BE2C (cell line): ENCODE measurements around the gene ZMYM2.

Experiments used
- DNase-seq: peaks from one replicate; pipeline ENCODE4 v3.0.0-alpha.2; 2020
- H3K27me3 ChIP-seq: fragments of 250-450 bp; sonication (Bioruptor Pico); 2 replicates; pipeline ENCODE4 v1.5.1; 2020; ENCODE audit warnings: mild to moderate bottlenecking
- H3K36me3 ChIP-seq: fragments of 250-450 bp; sonication (Bioruptor Pico); 2 replicates; pipeline ENCODE4 v1.5.1; 2020; ENCODE audit warnings: mild to moderate bottlenecking
- H3K4me1 ChIP-seq: fragments of 250-450 bp; sonication (Bioruptor Pico); 2 replicates; pipeline ENCODE4 v1.5.1; 2020
- H3K4me3 ChIP-seq: 2 replicates; pipeline ENCODE4 v1.5.1; 2011; ENCODE audit warnings: low read depth, low read length
- H3K9me3 ChIP-seq: fragments of 250-450 bp; sonication (Bioruptor Pico); 2 replicates; pipeline ENCODE4 v1.5.1; 2020
- TF ChIP-seq, protein P1 (sequence below): IDR thresholded peaks from 2 replicates; pipeline ENCODE4 v1.5.1; 2012; ENCODE audit warnings: mild to moderate bottlenecking, low read depth, low read length

The ZMYM2 gene

GRCh38 chr13:20093951-20094350 lies 135.4 kb downstream of the ZMYM2 start:
- TF ChIP-seq, protein P1, sequence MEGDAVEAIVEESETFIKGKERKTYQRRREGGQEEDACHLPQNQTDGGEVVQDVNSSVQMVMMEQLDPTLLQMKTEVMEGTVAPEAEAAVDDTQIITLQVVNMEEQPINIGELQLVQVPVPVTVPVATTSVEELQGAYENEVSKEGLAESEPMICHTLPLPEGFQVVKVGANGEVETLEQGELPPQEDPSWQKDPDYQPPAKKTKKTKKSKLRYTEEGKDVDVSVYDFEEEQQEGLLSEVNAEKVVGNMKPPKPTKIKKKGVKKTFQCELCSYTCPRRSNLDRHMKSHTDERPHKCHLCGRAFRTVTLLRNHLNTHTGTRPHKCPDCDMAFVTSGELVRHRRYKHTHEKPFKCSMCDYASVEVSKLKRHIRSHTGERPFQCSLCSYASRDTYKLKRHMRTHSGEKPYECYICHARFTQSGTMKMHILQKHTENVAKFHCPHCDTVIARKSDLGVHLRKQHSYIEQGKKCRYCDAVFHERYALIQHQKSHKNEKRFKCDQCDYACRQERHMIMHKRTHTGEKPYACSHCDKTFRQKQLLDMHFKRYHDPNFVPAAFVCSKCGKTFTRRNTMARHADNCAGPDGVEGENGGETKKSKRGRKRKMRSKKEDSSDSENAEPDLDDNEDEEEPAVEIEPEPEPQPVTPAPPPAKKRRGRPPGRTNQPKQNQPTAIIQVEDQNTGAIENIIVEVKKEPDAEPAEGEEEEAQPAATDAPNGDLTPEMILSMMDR = no peak

GRCh38 chr13:20099319-20099718 lies 140.8 kb downstream of the ZMYM2 start:
- Histone ChIP-seq H3K36me3 (no peaks in the 10 kb centered on the region), H3K4me1 (peaks cover 3% of the 10 kb centered on the region; the same call in 1 of the 2 replicates), H3K9me3 (no peaks in the 10 kb centered on the region), H3K4me3 (no peak overlapping the region), H3K27me3 (peaks cover 10% of the 10 kb centered on the region)
- DNase-seq = no peak
- TF ChIP-seq, protein P1 = no peak

More at GRCh38 chr13:20093951-20094350, 135.4 kb downstream of the ZMYM2 start:
- H3K4me3 ChIP-seq = no peak overlapping the region
- H3K27me3 ChIP-seq = peaks cover 7% of the 10 kb centered on the region; the same call in 1 of the 2 replicates
- H3K36me3 ChIP-seq = no peaks in the 10 kb centered on the region; the same call in 1 of the 2 replicates
- DNase-seq = no peak
- H3K9me3 ChIP-seq = no peaks in the 10 kb centered on the region
- H3K4me1 ChIP-seq = no peaks in the 10 kb centered on the region

DNA sequence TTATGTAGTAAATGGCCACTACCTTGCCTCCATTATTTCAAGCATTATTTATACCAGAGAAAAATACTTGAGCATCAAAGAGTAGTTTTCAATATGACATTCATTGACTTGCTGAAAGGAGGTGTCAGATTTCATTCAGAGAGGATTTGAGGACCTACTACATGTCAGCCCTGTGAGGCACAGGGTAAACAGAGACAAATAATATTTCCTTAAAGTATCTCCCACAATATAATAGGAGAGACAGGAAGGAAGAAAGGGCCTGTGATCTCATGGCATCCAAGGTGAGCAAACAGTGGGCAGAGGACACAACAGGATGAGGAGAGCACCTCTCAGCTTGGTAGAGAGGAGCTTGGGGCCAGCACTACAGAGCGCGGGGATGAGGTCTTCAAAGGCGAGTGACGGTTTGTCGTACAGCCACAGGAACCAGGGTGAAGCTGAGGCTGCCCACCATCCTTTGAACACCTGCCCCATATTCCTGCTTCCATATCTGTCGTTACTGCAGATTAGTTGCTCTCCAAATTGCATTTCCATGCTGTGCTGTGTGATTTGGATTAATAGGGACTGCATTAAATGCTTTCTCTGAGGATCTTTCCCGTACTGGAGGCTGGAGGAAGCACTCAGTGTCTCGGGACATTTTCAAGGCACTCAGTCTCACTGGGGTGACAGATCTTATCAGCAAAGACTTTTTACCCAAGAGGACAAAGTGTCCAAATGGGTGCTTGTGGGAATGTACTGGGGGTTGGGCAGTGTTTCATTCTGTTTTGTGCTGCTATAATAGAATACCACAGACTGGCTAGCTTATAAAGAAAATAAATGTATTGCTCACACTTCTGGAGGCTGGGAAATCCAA lies 143.2 kb downstream of the ZMYM2 start:
- Histone ChIP-seq H3K9me3 (no peaks in the 10 kb centered on the region), H3K4me1 (peaks cover 6% of the 10 kb centered on the region; the same call in 1 of the 2 replicates), H3K4me3 (peak overlapping the region; percentile 5), H3K36me3 (no peaks in the 10 kb centered on the region), H3K27me3 (peaks cover 10% of the 10 kb centered on the region)
- TF ChIP-seq, protein P1 = no peak
- DNase-seq = no peak

GRCh38 chr13:20102525-20103180 lies 144.1 kb downstream of the ZMYM2 start:
- no peaks in the 10 kb centered on the region for H3K36me3 ChIP-seq
- peak overlapping the region; percentile 5 for H3K4me3 ChIP-seq
- H3K9me3 ChIP-seq = no peaks in the 10 kb centered on the region
- TF ChIP-seq, protein P1 = no peak
- no peak for DNase-seq
- H3K4me1 ChIP-seq = peaks cover 9% of the 10 kb centered on the region
- H3K27me3 ChIP-seq = peaks cover 7% of the 10 kb centered on the region

- TF ChIP-seq, protein P1 = no peak
- DNase-seq = no peak
- H3K36me3 ChIP-seq = no peaks in the 10 kb centered on the region
- peaks cover 3% of the 10 kb centered on the region; the same call in 1 of the 2 replicates for H3K27me3 ChIP-seq
- H3K9me3 ChIP-seq = no peaks in the 10 kb centered on the region
- no peak overlapping the region for H3K4me3 ChIP-seq
- peaks cover 9% of the 10 kb centered on the region for H3K4me1 ChIP-seq
Observed at GRCh38 chr13:20105161-20105689, 146.7 kb downstream of the ZMYM2 start.
